ENCODE data around the gene UBE2D3. TPM values are rescaled to one million over a fixed set of nuclear protein-coding genes. Genes with fewer than 3 reads are reported as not detected.

UBE2D3 gene
- total RNA-seq, 1 experiment from 2014 or later, result 522 TPM

DNA sequence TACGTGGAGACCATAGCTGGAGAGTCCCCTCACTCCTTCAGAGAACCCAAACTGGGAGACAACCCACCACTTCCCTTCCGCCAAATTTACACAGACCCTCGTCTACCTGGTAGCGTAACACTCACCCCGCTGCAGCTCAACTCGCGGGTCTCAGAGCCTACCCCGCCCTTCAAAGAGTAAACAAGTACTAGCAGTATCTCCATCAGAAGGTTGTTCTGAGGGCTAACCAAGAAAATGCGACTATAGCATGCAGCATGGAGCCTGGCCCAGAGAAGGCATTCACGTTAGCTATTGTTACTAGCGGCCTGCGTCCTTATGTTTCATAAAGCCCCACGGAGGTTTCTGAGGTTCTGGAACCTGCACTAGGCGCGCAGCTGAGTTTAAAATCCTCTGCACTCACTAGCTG lies 66.1 kb downstream of the UBE2D3 start:
- in situ Hi-C loops (cut with HindIII; ENCODE audit: low sequenced_read_pairs), result no loop called here
- DNase-seq (ENCODE audit: low spot score), result peak; percentile 69

DNA sequence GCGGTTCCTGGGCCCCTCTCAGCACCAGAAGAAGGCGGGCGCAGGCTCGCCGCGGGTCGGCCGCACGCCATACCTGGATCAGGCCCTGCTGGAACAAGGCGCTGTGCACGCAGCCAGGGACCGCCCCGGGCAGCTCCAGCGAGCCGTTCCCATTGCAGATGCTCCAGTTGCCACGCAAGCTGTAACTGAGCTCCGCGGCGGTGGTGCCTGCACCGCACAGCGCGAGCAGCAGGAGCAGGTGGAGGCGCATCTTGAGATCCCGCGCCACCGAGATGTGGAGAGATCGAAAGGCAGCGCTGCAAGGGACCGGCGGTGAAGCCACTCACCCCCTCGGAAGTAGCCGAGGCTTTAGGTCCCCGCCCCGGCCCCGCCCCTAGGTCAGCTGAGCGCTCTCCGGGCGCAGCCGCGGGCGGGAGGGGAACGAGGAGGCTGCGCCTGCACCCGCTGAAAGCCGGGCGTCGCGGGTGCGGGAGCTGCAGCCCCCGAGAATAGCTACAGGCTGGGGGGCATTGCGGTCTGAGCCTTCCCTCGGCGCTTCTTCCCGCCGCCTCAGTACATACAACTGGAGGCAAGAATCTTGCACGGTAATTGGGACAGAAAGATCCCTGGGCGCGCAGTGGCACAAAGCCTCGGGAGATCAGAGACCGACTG lies 66.6 kb downstream of the UBE2D3 start, which contains the start of gene MANBA:
Gene MANBA (minus strand): TSS at position 324 of the 651 bp plus-strand sequence. CDS start 74 bp downstream, at position 250.
- DNase-seq (ENCODE audit: low spot score), result peak; percentile 92
- in situ Hi-C loops (cut with HindIII; ENCODE audit: low sequenced_read_pairs), result no loop called here

DNA sequence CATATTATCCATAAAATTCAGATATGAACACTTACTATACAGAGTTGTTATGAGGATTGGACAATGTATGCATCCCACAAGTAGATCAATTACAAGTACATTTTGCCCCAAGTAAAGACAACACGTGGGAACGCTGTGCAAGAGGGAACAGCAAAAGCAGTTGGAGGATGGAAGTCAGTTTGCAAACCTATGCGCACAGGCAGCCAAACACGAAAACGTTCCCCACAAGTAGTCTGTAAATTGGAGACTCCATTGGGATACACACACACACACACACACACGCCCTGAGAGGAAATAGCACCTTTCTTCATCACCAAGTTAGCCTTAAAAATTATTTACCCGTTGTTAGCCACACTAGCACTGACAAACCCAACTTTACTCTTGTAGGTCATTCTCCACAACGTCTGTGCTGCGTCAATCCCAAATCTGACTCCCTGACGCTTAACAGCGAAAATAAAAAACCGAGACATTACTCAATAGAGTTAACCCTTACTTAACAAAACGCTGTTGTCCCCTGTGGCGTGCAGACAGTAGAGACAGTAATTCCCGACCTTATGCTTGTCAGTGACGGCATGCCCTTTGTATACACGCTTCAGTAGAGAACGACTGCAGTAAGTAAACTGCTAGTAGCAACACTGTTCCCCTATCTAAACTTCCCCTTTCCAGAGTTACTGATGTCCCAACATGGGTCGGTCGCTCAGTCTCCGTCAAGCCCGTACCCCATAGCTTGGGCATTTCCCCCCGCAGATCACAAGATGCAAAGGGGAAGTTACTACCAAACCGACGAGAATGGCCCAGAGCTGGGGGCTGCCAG lies 67.3 kb downstream of the UBE2D3 start:
- in situ Hi-C loops (cut with HindIII; ENCODE audit: low sequenced_read_pairs), result no loop called here
- DNase-seq (ENCODE audit: low spot score), result peak; percentile 61

DNA sequence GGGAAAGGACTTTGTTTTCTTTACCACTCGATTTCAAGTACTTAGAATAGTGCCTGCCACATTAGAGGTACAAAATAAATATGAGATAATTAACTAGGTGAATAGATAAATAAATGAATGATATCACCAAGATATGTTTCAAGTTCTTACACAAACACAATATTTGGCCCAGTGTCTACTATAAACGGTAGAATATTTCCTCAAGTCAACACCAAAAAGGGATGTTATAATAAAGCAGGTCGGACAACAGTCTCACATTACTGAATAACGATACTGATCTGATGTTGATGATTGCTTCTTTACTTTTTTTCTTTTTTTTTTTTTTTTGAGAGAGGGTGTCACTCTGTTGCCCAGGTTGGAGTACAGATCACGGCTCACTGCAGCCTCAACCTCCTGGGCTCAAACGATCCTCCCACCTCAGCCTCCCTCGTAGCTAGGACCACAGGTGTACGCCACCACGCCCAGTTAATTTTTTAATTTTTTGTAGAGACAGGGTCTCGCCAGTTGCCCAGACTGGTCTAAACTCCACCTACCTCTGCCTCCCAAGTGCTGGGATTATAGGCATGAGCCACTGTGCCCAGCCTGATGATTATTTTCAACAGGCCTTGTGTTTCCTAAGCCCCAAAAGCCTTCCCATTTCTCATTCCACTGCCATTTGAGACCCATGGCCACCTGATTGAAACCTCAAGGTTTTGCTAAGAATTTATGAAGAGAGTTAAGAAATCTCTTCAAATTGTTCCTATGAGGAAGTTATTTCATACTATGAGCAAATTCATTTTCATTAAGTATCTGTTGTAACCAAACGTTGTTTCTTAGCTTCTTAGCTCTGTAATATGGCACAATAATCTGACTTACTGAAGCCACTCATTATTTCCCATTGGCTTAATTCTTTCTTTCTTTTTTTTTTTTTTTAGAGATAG lies 68.8 kb downstream of the UBE2D3 start:
- no peak for DNase-seq (ENCODE audit: low spot score)
- in situ Hi-C loops (cut with HindIII; ENCODE audit: low sequenced_read_pairs), result no loop called here

DNA sequence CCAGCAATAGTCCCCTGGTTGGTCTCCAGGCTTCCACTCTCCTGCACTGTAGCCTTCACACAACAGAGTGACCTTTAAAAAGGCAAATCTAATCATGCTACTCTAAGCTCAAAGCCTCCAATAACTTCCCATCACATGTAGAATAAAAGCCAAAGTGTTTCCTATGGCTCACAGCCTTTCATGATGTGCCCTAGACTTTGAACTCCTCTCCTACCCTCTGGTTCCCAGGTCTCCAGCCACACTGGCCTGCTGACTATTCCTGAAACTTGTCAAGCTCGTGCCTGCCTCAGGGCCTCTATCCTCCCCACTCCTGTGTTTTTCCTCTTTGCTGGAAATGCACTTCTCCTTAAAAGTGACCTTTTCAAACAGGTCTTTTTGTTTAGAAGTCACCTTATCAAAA lies 69.7 kb downstream of the UBE2D3 start:
- in situ Hi-C loops (cut with HindIII; ENCODE audit: low sequenced_read_pairs), result no loop called here
- no peak for DNase-seq (ENCODE audit: low spot score)

DNA sequence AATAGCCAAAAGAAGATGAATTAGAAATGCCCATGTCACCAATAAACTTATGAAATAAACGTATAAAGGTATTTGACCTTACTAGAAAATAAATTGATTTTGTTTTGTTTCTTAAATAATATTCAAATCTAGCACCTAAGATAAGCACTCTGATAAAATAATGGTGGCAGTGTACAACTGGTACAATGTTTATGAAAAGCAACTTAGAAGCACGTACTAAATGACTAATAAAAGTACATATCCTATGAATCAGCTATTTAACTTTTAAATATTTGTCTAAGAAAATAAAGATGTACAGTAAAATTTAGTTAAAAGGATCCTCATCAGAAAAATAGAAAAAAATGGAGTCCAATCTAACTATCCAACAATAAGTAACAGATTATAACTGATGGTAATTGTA lies 73.3 kb downstream of the UBE2D3 start:
- no peak for DNase-seq (ENCODE audit: low spot score)
- in situ Hi-C loops (cut with HindIII; ENCODE audit: low sequenced_read_pairs), result no loop called here

DNA sequence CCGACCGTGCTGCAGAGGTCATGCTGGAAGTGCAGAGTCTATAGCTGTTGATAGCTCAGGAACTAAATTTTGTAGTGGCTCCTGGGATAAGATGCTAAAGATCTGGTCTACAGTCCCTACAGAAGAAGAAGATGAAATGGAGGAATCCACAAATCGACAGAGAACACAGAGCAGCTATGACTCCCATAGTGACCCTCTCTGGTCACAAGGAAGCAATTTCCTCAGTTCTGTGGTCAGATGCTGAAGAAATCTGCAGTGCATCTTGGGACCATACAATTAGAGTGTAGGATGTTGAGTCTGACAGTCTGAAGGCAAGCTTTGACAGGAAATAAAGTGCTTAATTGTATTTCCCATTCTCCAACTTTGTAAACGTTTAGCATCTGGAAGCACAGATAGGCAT lies 75.4 kb downstream of the UBE2D3 start:
- in situ Hi-C loops (cut with HindIII; ENCODE audit: low sequenced_read_pairs), result no loop called here

More for the DNA sequence above, 75.4 kb downstream of the UBE2D3 start:
- no peak for DNase-seq (ENCODE audit: low spot score)

Other genes with a start within 250 kb of the UBE2D3 start
- gene MANBA, start 66.6 kb downstream of the UBE2D3 start, total RNA-seq (2014; rRNA removed; shearing (Covaris generic)), result 12.8 and 16.2 TPM in 2 replicates
- gene CISD2, start 41.4 kb upstream of the UBE2D3 start, total RNA-seq (2014; rRNA removed; shearing (Covaris generic)), result 72.7 and 80.0 TPM in 2 replicates
- gene SLC9B1, start 192.2 kb upstream of the UBE2D3 start, total RNA-seq (2014; rRNA removed; shearing (Covaris generic)), result not detected in 2 replicates
- 13.4 and 14.6 TPM in 2 replicates for gene SLC9B2, start 249.2 kb upstream of the UBE2D3 start, total RNA-seq (2014; rRNA removed; shearing (Covaris generic))